GM21367 (cell line): Measurements from ENCODE around the gene OR10R2.
"Not testable (repeated sequence)": the region's sequence is repeated elsewhere in the genome, so short reads cannot be mapped to it uniquely, and the experiment has no call there.

Experiments
- ATAC-seq: cut with Tn5 transposase; IDR thresholded peaks from one replicate; pipeline ENCODE4 v1.9.1; 2021; ENCODE audit not compliant: unreplicated experiment

OR10R2 gene, protein sequence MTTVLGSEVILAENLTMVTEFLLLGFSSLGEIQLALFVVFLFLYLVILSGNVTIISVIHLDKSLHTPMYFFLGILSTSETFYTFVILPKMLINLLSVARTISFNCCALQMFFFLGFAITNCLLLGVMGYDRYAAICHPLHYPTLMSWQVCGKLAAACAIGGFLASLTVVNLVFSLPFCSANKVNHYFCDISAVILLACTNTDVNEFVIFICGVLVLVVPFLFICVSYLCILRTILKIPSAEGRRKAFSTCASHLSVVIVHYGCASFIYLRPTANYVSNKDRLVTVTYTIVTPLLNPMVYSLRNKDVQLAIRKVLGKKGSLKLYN

DNA sequence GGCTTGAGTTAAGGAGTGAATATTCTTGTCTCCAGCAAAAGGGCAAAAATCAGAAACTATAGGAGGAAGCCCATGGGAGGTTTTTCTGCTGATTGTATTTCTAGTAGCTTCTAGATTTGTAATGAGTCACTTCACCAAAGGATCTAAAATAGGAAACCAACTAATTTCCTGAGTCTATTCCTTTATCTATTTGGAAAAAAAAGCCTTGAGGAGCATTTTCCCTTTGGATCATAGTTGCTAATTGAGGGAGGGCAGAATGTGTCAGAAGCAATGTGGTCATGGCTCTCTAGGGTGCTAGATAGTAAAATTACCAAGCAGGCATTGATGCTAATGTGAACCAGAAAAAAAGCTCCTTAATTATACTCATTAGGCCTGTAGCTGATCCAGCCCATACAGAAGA, at the start of gene OR10R2:
TSS of gene OR10R2 (plus strand) at position 301 of the 400 bp plus-strand sequence. CDS start 106 bp downstream, outside the sequence.
- ATAC-seq = no peak

DNA sequence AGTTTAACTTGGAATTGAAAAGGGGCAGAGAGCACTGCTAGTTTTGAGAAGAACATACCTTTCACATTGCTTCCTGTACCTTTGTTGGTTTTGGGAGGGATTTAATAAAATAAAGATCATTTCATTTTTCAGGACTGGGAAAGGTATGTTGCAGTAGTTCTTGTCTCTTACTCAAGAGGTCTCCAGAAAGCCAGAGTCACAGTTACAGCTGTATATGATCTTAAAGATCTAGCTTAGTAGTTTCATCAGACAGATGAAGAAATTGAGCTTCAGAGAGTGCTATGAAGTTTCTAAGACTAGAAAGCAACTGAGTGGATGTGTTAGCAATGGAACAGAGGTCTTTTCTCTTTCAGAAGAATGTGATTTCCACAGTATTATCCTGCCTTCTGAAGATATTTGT, 47.0 kb upstream of the OR10R2 start:
- no peak for ATAC-seq

DNA sequence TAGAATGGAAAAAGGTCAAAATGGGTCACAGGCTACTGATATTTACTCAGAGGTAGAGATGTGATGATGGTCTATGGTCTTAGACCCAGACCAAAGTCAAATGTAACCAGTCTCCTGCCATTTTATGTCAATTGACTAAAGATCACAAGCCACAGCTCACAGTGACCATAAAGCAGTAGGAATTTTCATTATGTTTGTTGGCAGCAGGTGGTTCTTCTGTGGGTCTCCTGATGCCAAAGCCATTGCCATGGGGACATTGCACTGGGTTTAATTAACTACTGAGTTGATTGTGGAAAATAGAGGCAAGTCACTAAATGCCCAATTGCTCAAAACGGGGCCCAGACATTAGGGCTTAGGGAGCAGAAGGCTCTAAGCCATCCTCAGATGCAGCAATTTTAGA, 45.9 kb upstream of the OR10R2 start, which contains the start of gene OR10K2:
TSS of gene OR10K2 (minus strand) at position 101 of the 400 bp plus-strand sequence. CDS start 5,371 bp downstream, outside the sequence.
- no peak for ATAC-seq

DNA sequence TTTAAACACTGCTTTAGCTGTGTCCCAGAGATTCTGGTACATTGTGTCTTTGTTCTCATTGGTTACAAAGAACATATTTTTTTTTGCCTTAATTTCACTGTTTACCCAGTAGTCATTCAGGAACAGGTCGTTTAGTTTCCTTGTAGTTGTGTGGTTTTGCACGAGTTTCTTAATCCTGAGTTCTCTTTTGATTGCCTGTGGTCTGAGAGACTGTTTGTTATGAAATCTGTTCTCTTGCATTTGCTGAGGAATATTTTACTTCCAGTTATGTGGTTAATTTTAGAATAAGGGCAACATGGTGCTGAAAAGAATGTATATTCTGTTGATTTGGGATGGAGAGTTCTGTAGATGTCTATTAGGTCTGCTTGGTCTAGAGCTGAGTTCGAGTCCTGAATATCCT, 41.9 kb upstream of the OR10R2 start:
- ATAC-seq = not testable (repeated sequence)

DNA sequence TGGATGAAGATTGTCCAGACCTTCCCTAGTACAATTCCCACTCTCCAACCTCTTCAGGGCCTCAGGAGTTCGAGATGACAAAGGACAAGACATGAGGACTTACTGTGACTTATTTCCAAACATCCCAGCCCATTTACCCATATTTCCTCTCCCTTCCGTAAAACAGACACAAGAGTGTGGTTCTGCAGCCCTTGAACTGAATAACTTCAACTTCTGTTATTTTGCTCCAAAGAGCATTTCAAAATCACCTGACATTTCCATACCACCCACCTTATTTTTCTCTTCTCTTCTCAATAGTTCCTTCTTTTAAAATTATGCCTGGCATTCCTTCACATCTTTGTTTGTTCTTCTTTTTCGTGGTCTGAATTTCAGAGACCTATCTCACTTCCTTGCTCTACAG, 37.3 kb upstream of the OR10R2 start:
- ATAC-seq = no peak

- no peak for ATAC-seq
Measured at GRCh38 chr1:158445376-158445775, 26.6 kb upstream of the OR10R2 start.

DNA sequence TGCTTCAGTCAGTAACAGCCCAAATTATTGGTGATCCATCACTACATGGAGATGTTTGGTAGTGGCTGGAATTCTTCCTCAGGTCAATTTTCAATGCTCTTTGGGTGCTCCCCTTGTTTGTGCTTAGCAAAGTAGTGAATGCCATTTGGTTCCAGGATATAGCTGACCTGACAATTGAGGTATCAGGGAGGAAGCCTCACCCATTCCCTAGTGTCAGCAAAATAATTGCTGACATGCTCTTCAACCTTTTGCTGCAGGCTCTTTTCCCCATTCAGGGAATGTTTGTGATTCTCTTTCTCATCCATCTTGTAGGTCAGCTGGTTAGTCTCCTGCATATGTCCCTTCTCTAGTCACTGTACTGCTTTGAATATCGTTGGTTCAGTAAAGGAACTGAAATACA, 17.5 kb upstream of the OR10R2 start:
- no peak for ATAC-seq

DNA sequence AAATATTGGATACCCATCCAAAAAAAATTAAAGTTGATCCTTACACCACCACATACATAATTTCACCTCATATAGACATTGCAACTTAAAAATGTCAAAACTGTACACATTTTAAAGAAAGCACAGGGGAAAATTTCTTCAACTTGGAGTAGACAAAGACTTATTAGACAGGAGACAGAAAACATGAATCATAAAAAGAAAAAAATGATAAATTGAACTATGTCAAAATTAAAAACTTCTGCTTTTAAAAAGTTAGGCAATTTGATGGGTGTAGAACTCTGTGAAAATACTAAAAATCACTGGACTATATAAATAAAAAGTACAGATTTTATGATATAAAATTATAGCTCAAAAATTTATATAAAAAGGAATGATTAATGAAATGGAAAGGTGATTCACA, 14.8 kb upstream of the OR10R2 start:
- no peak for ATAC-seq

- no peak for ATAC-seq
Measured at GRCh38 chr1:158458263-158458662, 13.8 kb upstream of the OR10R2 start.

- no peak for ATAC-seq
Measured at GRCh38 chr1:158461534-158461933, 10.5 kb upstream of the OR10R2 start, which contains the start of gene OR10K1. OR10K1 (plus strand) TSS chr1:158461834; CDS start chr1:158465562, 3,728 bp downstream.

- ATAC-seq = no peak
Measured at GRCh38 chr1:158485455-158485854, 13.4 kb downstream of the OR10R2 start.

DNA sequence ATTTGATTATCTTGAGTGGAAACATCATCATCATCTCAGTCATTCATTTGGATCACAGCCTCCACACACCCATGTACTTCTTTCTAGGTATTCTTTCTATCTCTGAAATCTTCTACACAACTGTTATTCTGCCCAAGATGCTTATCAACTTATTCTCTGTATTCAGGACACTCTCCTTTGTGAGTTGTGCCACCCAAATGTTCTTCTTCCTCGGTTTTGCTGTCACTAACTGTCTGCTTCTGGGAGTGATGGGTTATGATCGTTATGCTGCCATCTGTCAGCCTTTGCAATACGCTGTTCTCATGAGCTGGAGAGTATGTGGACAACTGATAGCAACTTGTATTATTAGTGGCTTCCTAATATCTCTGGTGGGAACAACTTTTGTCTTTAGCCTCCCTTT, 19.3 kb downstream of the OR10R2 start:
- no peak for ATAC-seq

DNA sequence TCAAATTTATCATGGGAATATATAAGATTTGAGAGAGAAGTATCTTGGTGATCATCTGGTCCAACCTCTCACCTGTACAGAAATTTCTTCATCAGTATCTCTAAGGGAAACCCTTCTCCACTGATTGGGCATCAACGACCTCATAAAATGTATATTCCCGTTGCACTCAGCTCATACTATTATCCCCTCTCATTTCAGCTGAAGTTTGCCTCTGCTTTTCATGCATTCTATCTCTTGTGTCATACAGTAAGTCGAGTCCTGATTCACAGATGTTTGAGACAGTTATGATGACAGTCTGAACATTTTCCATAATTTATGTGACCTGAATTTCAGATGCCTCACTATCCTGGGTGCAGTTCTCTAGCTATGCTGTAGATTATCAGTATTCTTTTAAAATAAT, 21.0 kb downstream of the OR10R2 start:
- ATAC-seq = no peak

DNA sequence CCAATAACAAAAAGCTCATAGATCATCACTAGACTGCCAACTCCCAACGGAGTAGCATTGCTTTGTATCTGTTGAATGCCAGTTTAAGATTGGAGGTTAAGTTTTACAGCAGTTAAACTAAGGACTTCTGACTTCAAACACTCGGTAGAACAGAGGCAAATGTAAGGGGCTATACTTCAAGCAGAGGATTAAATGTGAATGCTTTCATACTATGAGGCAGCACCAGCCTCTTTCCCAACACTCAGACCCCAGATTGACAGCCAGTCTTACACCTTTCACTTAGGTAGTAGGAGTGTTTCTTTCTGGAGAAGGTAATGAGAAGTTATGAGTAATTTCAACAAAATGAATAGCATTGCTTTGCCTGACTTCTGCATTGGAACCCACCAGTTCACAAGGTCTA, 22.8 kb downstream of the OR10R2 start:
- ATAC-seq = no peak

DNA sequence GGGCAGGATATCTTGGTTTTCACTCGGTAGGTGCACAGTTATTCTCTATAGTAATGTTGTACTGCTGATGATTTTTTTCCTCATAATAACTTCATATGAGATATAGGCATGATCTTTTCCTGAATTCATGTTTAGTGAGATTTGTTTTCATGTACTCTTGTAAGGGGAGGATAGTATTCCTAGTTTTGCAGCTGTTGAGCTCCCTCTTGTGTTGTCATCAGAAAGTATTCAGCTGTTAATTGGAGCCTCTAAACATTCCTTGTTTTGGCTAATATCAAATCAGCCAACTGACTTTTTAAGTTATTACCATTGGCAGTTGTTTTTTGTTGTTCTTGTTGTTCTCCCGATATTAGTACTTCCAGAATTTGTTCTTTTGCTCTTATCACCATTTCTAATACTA, 24.4 kb downstream of the OR10R2 start:
- ATAC-seq = no peak

GRCh38 chr1:158506369-158506987, 34.5 kb downstream of the OR10R2 start:
- ATAC-seq = peak; percentile 57

- ATAC-seq = no peak
Measured at GRCh38 chr1:158507511-158507910, 35.5 kb downstream of the OR10R2 start.

DNA sequence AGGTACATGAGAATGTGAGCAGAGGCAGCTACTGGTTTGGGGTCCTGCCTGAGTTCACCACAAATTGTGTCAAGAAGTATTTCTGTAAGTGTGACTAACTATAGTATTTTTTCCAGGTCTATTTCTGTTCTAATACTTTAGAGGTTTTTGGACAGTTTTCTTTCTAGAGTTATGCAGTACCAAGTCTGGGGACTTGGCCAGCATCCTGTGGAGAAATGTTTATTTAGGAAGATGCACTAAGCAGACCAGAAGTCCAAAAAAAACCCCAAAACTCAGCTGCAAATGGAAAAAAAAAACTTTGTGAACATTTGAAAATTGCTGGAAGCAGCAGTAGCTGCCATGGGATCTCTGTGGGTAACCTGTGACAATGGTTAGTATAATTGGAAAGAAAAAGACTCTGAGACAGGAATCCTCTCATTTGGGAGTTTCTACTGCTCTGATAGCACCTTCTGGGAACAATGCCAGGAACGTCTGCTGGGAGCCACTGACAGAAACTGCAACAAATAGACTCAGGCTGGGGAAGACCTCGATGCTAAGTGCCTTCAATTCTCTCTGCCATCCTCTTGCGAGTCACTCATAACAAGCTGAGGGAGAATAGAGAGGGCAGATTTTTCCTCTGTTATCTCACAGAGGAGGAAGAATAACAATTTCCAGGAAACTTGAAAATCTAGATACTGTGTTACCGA, 37.6 kb downstream of the OR10R2 start:
- no peak for ATAC-seq

- ATAC-seq = no peak
Measured at GRCh38 chr1:158516966-158517365, 44.9 kb downstream of the OR10R2 start.

- no peak for ATAC-seq
Measured at GRCh38 chr1:158520021-158520420, 48.0 kb downstream of the OR10R2 start.

- ATAC-seq = no peak
Measured at GRCh38 chr1:158520955-158521665, 49.1 kb downstream of the OR10R2 start.
